GM12891 (cell line): ENCODE measurements around the gene DHX34. TPM values are rescaled to one million over a fixed set of nuclear protein-coding genes. Genes with fewer than 3 reads are reported as not detected.
"Not testable (repeated sequence)": the region's sequence is repeated elsewhere in the genome, so short reads cannot be mapped to it uniquely, and the experiment has no call there.

Experiments
- DNase-seq: peaks from one replicate; pipeline ENCODE4 v3.0.0; 2011; ENCODE audit warnings: low spot score; ENCODE audit not compliant: insufficient read length
- FAIRE-seq: peaks from 2 replicates; lab custom pipeline; 2011; peaks lifted over from hg19 to GRCh38; lab: Jason Lieb, UNC
- PAX5 ChIP-seq: IDR thresholded peaks from 2 replicates; pipeline ENCODE4 v1.6.1; 2011; ENCODE audit warnings: low read length, moderate library complexity, mild to moderate bottlenecking; ENCODE audit not compliant: insufficient read depth, severe bottlenecking
- POLR2A ChIP-seq: IDR thresholded peaks from 2 replicates; pipeline ENCODE4 v1.6.1; 2011; ENCODE audit warnings: low read depth, low read length, control low read depth
- POLR2AphosphoS5 ChIP-seq: IDR thresholded peaks from 2 replicates; pipeline ENCODE4 v1.6.1; 2011; ENCODE audit warnings: low read depth, low read length, control low read depth
- POU2F2 ChIP-seq: IDR thresholded peaks from 2 replicates; pipeline ENCODE4 v1.6.1; 2011; ENCODE audit warnings: low read depth, mild to moderate bottlenecking, control low read depth, low read length, moderate library complexity
- SPI1 ChIP-seq: IDR thresholded peaks from 2 replicates; pipeline ENCODE4 v1.6.1; 2011; ENCODE audit warnings: low read depth, low read length, control low read depth
- TAF1 ChIP-seq: IDR thresholded peaks from 2 replicates; pipeline ENCODE4 v1.6.1; 2011; ENCODE audit warnings: low read depth, low read length, control low read depth
- polyA plus RNA-seq: library from polyadenylated mRNA; unstranded; fragments of >200 nt; gene quantifications from one replicate; pipeline ENCODE4 v1.2.1, GENCODE V29; 2012; ENCODE audit warnings: low read depth, missing spikeins, inconsistent platforms; ENCODE audit not compliant: missing spikeins

The DHX34 gene, protein sequence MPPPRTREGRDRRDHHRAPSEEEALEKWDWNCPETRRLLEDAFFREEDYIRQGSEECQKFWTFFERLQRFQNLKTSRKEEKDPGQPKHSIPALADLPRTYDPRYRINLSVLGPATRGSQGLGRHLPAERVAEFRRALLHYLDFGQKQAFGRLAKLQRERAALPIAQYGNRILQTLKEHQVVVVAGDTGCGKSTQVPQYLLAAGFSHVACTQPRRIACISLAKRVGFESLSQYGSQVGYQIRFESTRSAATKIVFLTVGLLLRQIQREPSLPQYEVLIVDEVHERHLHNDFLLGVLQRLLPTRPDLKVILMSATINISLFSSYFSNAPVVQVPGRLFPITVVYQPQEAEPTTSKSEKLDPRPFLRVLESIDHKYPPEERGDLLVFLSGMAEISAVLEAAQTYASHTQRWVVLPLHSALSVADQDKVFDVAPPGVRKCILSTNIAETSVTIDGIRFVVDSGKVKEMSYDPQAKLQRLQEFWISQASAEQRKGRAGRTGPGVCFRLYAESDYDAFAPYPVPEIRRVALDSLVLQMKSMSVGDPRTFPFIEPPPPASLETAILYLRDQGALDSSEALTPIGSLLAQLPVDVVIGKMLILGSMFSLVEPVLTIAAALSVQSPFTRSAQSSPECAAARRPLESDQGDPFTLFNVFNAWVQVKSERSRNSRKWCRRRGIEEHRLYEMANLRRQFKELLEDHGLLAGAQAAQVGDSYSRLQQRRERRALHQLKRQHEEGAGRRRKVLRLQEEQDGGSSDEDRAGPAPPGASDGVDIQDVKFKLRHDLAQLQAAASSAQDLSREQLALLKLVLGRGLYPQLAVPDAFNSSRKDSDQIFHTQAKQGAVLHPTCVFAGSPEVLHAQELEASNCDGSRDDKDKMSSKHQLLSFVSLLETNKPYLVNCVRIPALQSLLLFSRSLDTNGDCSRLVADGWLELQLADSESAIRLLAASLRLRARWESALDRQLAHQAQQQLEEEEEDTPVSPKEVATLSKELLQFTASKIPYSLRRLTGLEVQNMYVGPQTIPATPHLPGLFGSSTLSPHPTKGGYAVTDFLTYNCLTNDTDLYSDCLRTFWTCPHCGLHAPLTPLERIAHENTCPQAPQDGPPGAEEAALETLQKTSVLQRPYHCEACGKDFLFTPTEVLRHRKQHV
- polyA plus RNA-seq, result 8.2 TPM

GRCh38 chr19:47348819-47349795 is at the start of gene DHX34:
Gene DHX34, plus strand, starts transcription at chr19:47349315. Its CDS starts 3,716 bp downstream, at chr19:47353031.
- DNase-seq (peak; percentile 98), FAIRE-seq (peak; percentile 98)
- peak; percentile 67 for TF ChIP-seq POLR2A
- no peak for TF ChIP-seq POU2F2
- TF ChIP-seq SPI1, result peak; percentile 50
- TF ChIP-seq PAX5, result no peak
- peak; percentile 53 for TF ChIP-seq POLR2AphosphoS5
- no peak for TF ChIP-seq TAF1

GRCh38 chr19:47300867-47301266 is 48.2 kb upstream of the DHX34 start:
- not testable (repeated sequence) for FAIRE-seq, DNase-seq

DNA sequence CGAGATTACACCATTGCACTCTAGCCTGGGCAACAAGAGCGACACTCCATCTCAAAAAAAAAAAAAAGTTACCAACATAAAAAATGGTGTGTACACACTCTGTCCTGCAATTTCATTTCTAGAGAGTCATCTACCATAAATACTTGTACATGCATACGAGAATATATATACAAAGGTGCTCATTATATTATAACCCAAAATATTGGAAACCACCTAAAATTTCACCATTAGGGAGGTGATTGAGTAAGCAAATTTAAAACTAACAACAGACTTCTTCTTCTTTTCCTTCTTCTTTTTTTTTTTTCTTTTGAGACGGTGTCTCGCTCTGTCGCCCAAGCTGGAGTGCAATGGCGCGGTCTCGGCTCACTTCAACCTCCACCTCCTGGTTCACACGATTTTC is 46.9 kb upstream of the DHX34 start:
- DNase-seq (no peak), FAIRE-seq (no peak)
- TF ChIP-seq POU2F2 (no peak), PAX5 (no peak), POLR2AphosphoS5 (no peak), TAF1 (no peak), SPI1 (no peak), POLR2A (no peak)

DNA sequence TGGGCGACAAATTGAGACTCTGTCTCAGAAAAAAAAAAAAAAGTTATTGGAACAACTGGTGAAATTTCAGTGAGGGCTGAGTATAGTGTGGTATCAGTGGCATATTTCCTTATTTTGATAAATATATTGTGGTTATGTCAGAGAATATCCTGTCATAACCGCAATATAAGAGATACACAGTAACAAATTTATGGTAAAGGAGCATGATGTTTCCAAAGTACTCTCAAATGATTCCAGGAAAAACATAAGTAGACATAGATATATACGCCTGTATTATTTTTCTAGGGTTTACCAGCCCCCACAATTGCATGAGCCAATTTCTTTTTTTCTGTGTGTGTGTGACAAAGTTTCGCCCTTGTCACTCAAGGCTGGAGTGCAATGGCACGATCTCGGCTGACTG is 45.1 kb upstream of the DHX34 start:
- DNase-seq (no peak), FAIRE-seq (no peak)
- TF ChIP-seq POU2F2 (no peak), POLR2AphosphoS5 (no peak), POLR2A (no peak), PAX5 (no peak), TAF1 (no peak), SPI1 (no peak)

DNA sequence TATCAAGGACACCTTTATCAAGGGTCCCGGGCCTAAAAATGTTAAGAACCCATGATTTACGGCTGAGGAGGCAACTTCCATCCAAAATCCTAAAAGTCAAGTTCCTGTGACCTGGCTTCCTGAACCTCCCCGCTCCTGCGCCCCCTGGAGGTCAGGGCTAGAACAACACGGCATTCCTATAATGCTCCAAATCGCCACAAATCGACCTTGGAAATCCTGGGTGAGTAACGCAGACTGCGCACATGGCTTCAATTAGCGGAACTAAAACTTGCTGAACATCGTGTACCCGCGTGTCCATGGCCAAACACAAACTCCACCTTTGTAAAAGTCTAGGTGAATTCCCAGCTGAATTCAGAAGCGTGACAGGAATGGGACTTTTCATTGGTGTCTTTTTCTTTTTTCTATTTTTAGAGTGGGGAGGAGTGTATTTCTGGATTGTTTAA is 43.8 kb upstream of the DHX34 start:
- DNase-seq (no peak), FAIRE-seq (peak; percentile 88)
- TF ChIP-seq POLR2AphosphoS5 (no peak), POLR2A (no peak), PAX5 (peak; percentile 44)

- DNase-seq, result no peak
- TF ChIP-seq POU2F2 (no peak), TAF1 (no peak), POLR2AphosphoS5 (no peak), SPI1 (no peak), PAX5 (no peak), POLR2A (no peak)
- no peak for FAIRE-seq
Observed at GRCh38 chr19:47306303-47306702, 42.8 kb upstream of the DHX34 start.

DNA sequence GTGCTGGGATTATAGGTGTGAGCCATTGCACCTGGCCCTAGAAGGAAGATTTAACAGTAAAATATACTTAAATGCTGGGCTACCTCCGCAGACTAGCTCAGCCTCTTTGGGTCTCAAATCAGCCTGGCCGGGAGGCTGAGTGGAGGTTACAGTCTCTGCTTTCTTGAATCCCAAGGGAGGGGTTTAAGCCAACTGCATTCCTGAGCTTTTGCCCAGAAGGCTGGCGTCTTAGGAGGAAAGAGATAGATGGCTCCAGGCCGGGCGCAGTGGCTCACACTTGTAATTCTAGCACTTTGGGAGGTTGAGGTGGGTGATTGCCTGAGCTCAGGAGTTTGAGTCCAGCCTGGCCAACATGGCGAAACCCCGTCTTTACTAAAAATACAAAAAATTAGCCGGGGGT is 40.1 kb upstream of the DHX34 start:
- DNase-seq (no peak), FAIRE-seq (no peak)
- no peak for TF ChIP-seq TAF1
- no peak for TF ChIP-seq PAX5
- TF ChIP-seq SPI1, result no peak
- no peak for TF ChIP-seq POLR2AphosphoS5
- TF ChIP-seq POLR2A, result no peak
- no peak for TF ChIP-seq POU2F2

DNA sequence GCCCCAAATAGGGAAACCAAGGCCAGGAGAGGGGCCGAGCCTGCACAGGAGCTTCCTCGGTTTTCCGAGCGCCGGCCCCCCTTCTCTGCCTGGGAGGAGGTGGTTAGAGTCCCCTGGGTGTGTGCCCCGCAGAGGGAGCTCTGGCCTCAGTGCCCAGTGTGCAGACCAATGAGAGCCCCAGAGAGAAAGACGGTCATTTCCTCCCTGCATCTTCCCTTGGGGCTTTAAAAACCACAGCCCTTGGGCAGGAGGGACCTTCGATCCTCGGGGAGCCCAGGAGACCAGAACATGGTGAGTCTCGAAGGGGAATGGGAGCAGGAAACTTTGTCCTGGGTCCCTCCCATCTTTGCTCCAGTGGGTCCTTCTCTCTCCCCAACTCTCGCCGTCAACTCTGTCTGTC is 39.5 kb upstream of the DHX34 start, which contains the start of gene C5AR1:
C5AR1 (plus strand) TSS at position 254 of the 400 bp plus-strand sequence; CDS start at position 289, 35 bp downstream.
- DNase-seq (no peak), FAIRE-seq (no peak)
- no peak for TF ChIP-seq PAX5
- TF ChIP-seq POLR2A, result no peak
- no peak for TF ChIP-seq POLR2AphosphoS5
- no peak for TF ChIP-seq POU2F2
- no peak for TF ChIP-seq TAF1
- TF ChIP-seq SPI1, result no peak
